NCI-H2107 treated with DMSO at 0.1 percent for 48 hours (cell line): Measurements from ENCODE around the gene GPS1.

Experiments
- DNase-seq: peaks from one replicate; lab custom pipeline; 2025; ENCODE audit not compliant: unreplicated experiment; lab: John Stamatoyannopoulos, UW

Gene GPS1

GRCh38 chr17:82076018-82076784, 24.5 kb downstream of the GPS1 start:
- no peak for DNase-seq

GRCh38 chr17:82076785-82077591, 25.3 kb downstream of the GPS1 start:
- DNase-seq: no peak

- no peak for DNase-seq
These were observed 26.1 kb downstream of the GPS1 start for GRCh38 chr17:82077617-82078358.

DNA sequence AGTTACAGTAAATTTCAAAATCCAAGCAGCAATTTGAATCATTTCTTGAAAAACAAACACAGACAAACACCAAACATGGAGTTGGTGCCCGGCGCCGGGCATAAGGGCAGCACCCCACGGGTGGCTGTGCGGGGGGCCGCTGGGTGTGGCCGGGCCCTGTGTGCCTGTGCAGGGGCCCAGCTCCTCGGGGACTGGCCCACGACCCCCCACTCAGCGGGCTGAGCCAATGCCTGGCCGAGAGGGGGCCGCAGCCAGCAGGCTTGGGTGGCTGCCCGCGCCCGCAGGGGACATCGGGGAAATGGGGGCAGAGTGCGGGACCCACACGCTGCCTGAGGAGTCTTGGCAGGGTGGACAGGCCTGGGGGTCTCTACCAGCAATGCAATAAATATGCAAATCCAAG, 26.7 kb downstream of the GPS1 start:
- no peak for DNase-seq

GRCh38 chr17:82079001-82079677, 27.4 kb downstream of the GPS1 start:
- DNase-seq: no peak

DNA sequence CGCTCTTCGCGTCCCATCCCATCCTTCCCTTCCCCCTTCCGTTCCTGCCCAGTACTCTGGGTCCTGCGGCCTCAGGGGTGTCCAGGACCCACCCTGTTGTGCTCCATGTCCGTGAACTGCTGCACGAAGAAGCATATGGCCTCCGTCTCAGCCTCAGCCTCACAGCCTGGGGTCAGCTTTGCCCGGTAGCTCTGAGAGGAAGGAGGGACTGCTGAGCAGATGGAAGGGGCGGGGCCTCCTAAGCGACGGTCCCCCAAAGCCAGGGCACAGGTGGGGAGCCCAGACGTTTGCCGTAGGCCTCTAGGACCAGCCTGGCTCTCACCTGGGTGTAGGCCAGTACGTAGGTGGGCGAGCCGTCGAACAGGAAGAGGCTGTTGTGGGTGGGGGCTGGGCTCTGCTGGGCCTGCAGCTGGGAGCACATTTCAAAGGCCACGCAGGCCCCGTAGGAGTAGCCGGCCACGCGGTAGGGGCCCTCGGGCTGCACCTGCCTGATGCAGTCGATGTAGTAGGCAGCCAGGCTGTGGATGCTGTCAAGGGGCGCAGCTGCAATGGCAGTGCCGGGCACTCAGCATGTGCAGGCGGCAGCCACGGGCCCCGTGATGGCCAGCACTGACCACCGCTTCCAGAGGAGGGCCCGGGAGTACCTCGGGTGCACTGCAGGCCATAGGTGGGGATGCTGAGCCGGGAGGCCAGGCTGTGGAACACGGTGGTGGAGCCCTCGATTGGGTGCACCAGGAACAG, 28.5 kb downstream of the GPS1 start:
- no peak for DNase-seq

DNA sequence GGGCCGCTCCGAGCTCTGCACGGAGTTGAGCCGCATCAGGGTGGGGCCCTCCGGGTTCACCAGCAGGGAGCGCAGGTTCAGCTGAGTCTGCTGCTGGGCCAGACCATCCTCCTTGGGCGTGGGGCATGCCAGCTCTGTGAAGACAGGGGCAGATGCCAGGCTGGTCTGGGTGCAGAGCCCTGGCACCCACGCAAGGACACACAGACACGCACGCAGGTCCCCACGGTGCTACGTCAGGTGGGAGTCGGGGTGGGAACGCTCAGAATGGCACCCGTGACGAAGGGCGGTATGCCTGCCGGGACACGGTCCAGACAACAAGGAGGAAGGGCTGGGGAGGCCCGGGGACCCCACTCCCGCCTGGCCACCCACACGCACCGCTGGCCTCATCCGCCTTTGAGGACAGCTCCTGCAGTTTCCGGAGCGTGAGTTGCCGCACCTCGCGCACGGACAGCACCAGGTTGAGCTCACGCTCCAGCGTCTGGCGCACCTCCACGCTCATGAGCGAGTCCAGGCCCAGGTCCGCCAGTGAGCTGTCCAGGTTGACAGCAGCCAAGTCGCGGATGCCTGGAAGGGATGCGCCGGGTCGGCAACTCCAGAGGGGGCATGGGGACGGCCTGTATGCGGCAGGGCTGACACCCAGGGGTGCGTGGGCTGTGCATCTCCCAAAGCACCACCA, 29.2 kb downstream of the GPS1 start:
- DNase-seq: no peak

DNA sequence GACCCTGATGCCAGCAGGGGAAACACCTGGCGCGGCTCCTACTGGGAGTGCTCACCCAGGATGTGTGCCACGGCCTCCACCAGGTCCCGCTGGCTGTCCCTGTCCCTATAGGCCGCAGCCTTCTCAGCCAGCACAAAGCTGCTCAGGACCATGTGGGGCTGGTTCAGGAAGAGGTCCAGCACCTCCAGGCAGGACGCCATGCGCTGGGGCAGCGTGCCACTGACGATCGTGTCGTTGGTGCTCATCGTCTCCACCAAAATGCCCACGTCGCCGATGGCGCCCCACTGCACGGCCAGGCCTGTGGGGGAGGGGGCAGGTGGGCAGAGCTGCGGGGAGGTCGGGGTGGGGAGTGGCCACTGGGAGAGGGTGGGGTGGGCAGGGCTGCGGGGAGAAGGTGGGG, 29.8 kb downstream of the GPS1 start:
- DNase-seq: no peak

DNA sequence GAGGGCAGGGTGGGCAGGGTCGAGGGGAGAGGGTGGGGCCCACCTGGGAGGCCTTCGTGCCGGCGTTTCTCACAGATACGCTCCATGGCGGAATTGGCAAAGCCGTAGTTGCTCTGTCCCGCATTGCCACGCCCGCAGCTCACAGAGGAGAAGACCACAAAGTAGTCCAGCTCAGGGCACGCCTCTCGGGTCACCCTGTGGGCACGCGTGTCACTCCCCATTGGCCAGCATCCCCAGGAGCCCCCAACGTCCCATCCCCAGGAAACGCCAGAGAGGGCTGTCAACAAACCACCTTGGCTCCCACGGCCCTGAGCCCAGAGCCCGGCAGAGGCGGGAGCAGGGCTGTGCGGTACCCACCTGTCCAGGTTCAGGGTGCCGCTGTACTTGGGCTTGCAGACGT, 30.3 kb downstream of the GPS1 start:
- no peak for DNase-seq

GRCh38 chr17:82082456-82082855, 30.8 kb downstream of the GPS1 start:
- no peak for DNase-seq

DNA sequence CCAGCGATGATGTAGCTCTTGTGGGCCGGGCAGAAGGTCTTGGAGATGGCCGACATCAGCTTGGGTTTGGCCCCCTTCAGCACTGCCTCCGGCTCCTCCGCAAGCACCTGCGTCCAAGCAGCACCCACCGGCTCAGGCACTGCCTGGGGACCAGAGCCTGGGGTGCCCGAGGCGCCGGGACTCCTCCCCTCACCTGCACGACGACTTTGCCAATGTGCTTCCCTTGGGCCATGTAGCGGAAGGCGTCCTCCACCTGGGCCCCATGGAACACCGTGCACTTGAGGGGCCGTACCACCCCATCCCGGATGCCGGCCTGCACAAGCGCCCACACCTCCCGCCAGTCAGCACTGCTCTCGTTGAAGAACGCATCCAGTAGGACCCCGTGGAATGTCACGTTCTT, 31.3 kb downstream of the GPS1 start:
- DNase-seq: no peak

- no peak for DNase-seq
These were observed 32.0 kb downstream of the GPS1 start for GRCh38 chr17:82083533-82084359.

GRCh38 chr17:82084373-82085030, 32.8 kb downstream of the GPS1 start:
- no peak for DNase-seq

- DNase-seq: no peak
These were observed 33.5 kb downstream of the GPS1 start for GRCh38 chr17:82085031-82085861.

GRCh38 chr17:82085931-82086764, 34.5 kb downstream of the GPS1 start:
- no peak for DNase-seq

DNA sequence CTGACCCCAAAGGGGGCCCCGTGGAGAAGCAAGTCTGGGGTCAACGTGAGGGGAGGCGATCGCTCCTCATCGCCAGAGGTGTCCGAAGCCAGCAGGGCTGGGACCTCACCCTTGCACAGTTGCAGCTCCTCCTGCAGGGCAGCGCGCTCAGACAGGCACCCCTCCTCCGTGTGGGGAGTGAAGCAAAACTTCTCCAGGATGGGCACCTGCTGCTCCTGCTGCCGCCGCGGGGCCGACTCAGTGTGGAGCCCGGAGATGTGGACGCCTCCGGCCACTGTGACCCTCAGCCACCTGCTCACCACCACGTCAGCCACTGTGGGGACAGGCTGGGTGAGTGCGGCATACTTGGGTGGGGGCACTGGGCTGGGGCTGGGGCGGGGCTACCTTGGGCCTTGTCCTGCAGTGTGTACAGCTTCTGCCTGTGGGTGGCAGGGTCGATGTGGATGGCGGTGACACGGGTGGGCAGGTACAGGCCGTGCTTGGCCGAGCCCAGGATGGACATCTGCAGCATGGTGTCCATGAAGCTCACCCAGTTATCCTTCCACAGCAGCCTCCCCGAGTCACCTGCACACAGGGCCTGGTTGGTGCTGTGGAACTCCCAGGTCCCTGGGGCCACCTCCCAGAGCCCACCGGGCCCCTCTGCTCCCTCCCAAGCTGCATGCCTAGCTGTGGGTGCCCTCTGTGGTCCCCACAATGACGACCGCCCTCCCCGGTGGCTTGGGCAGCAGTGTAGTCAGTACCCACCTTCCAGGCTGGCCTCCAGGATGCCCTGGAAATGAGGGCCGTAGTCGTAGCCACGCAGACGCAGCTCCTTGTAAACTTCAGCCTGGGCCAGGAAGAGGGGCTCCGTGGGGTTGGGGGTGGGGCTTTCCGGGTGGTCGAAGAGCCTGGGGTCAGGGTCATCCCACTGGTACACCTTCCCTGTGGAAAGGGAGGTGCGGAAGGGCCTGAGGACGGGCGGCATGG, 35.5 kb downstream of the GPS1 start:
- DNase-seq: no peak
